GM12873 (cell line): ENCODE results near the gene SAMD14.
A peak's percentile ranks its signal among the peaks of the same experiment; 100 is the strongest.

Experiments used
- CTCF ChIP-seq: IDR thresholded peaks from 2 replicates; pipeline ENCODE4 v1.5.1; 2012; ENCODE audit warnings: low read depth, mild to moderate bottlenecking, moderate library complexity, low read length, control low read depth; ENCODE audit not compliant: insufficient read depth; ENCODE audit errors: missing control alignments

Gene SAMD14

DNA sequence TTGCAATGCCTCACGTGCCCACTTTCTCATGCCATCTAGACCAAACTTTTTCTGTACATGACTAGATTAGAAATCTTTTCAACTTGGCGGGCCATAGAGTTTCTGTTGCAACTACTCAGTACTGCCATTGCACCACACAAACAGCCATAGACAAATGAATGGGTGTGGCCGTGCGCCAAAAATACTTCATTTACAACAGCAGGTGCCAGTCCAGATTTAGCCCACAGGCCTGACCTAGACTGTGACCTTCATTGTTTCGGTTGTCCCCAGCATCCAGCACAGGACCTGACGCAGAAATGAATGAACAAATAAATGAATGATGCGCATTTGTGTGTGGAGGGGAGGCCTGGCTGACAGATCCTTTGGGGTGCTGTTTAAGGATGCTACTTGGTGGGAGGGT is 49.1 kb downstream of the SAMD14 start:
- TF ChIP-seq CTCF = no peak

DNA sequence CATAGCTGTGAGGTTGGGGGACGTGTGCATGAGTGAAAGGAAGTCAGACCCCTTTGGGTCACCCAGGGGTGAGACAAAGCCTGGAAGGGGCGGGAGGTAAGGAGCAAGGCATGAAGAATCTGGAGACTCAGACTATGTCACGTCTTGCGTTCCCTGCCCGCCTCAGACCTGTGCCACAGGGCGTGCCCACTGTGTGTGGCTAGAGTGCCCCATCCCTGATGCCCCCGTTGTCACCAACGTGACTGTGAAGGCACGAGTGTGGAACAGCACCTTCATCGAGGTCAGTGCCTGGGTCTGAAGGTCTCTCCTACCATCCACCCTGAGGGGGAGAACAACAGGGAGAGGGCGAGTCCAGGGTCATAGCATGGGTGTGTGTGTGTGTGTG is 49.9 kb downstream of the SAMD14 start:
- TF ChIP-seq CTCF = no peak

- TF ChIP-seq CTCF = peak; percentile 41
Measured at GRCh38 chr17:50079334-50080095, 50.4 kb downstream of the SAMD14 start.

DNA sequence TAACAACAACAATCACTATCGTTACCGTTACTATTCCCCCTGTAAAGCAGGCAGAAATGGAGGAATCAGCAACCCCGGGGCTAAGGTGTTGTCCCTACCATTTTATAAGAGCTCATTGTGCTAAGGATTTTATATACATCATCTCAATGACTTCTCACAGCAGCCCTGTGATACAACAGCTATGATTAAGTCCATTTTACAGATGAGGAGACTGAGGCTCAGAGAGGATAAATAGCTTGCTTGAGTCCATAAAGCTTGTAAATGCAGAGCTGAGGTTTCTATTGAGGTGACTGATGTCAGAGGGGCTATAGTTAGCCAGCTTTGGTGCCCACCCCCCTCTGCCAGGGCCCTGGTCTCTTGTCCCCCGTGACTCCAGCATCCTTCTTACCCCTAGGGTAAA is 51.5 kb downstream of the SAMD14 start:
- no peak for TF ChIP-seq CTCF

GRCh38 chr17:50076591-50077235 is 53.2 kb downstream of the SAMD14 start:
- TF ChIP-seq CTCF = no peak

- TF ChIP-seq CTCF = no peak
Measured at GRCh38 chr17:50076221-50076590, 53.8 kb downstream of the SAMD14 start.

- TF ChIP-seq CTCF = no peak
Measured at GRCh38 chr17:50075446-50076032, 54.4 kb downstream of the SAMD14 start.
